ENCODE data around the gene FAM184A. TPM values are rescaled to one million over a fixed set of nuclear protein-coding genes. Genes with fewer than 3 reads are reported as not detected.
"Not testable (repeated sequence)": the region's sequence is repeated elsewhere in the genome, so short reads cannot be mapped to it uniquely, and the experiment has no call there.

The FAM184A gene
- total and polyA plus RNA-seq, 2 of the 8 experiments (the other 6 are each of a cell fraction or from before 2014, with no cell fraction given), result 6.3 to 11.3 TPM

- TF ChIP-seq BRCA1 (IDR thresholded peaks at IDR 0.05; ENCODE audit: low read depth, low read length) (no peak), ATF2 (IDR thresholded peaks at IDR 0.05; ENCODE audit: low read length) (no peak), CBX8 (IDR thresholded peaks at IDR 0.05; ENCODE audit: borderline replicate concordance, low read depth, low read length) (no peak), CREB1 (IDR thresholded peaks at IDR 0.05) (no peak)
Measured at GRCh38 chr6:119100115-119100514, 21.7 kb upstream of the FAM184A start (continued).

- H3K23ac ChIP-seq (ENCODE audit: insufficient read length); H3K18ac ChIP-seq (ENCODE audit: extremely low read depth, low read length); H2BK5ac ChIP-seq (ENCODE audit: low read depth, low read length); H4K20me1 ChIP-seq (replicated peaks in 1 of 2; ENCODE audit: control insufficient read depth in 1 of 2, insufficient read depth in 2 of 2, low read length in 2 of 2); H2BK120ac ChIP-seq (replicated peaks; ENCODE audit: low read depth, low read length); H2BK12ac ChIP-seq (ENCODE audit: low read depth, low read length); POLR2A ChIA-PET (ENCODE audit: partially characterized antibody); H2BK15ac ChIP-seq (ENCODE audit: low read length); H3K23me2 ChIP-seq (ENCODE audit: low read depth, low read length); H3K79me1 ChIP-seq (ENCODE audit: low read depth, low read length); H3K4me3 ChIP-seq (ENCODE audit: extremely low read depth in 1 of 4, insufficient read depth in 2 of 4, low read depth in 3 of 4, low read length in 4 of 4); H2AFZ ChIP-seq (ENCODE audit: low read length); H3K4me2 ChIP-seq (ENCODE audit: insufficient read depth in 1 of 2, low read depth in 2 of 2, low read length in 2 of 2); H4K8ac ChIP-seq (ENCODE audit: extremely low read depth, insufficient read depth, low read length); H3K14ac ChIP-seq (ENCODE audit: insufficient read length); H4K5ac ChIP-seq (ENCODE audit: insufficient read length, low read depth, low read length); H3K56ac ChIP-seq (replicated peaks; ENCODE audit: insufficient read length, low read depth, low read length); H2BK20ac ChIP-seq (ENCODE audit: low read length); H3K36me3 ChIP-seq (ENCODE audit: control insufficient read depth in 2 of 4, insufficient read depth in 4 of 4, low read length in 3 of 4); H4K91ac ChIP-seq (replicated peaks; ENCODE audit: insufficient read length, low read length); DNase-seq (ENCODE audit: low read depth in 1 of 2, low spot score in 2 of 2); H3K79me2 ChIP-seq (ENCODE audit: control insufficient read depth in 1 of 2, insufficient read depth in 2 of 2, low read length in 2 of 2); H3K27me3 ChIP-seq (replicated peaks in 1 of 4; ENCODE audit: control insufficient read depth in 3 of 4, extremely low read depth in 1 of 4, insufficient read depth in 3 of 4, low read length in 3 of 4); H3K9me3 ChIP-seq (ENCODE audit: insufficient read depth in 2 of 2, low read depth in 1 of 2, low read length in 1 of 2); H3K4me1 ChIP-seq (replicated peaks in 1 of 4; ENCODE audit: control insufficient read depth in 3 of 4, insufficient read depth in 4 of 4, low read length in 3 of 4); H3K27ac ChIP-seq (ENCODE audit: low read depth, low read length); H3K4ac ChIP-seq (replicated peaks; ENCODE audit: insufficient read length, low read depth, low read length); H2AK5ac ChIP-seq (ENCODE audit: low read depth, low read length); H3K9ac ChIP-seq (replicated peaks in 1 of 4; ENCODE audit: extremely low read depth in 1 of 4, low read depth in 3 of 4, low read length in 3 of 4); FAIRE-seq: not testable (repeated sequence)
- 87% methylated on average over 9 of the region's 9 CpGs; no CpG with 5 or more reads in 1 of the 2 experiments for WGBS, 2 experiments (ENCODE audit: extremely low coverage in 1 of 2, insufficient coverage in 1 of 2, insufficient read length in 1 of 2, insufficient replicate concordance in 2 of 2, low coverage in 1 of 2, low lambda C conversion rate in 2 of 2, missing lambda C conversion rate in 1 of 2)
- CTCF ChIA-PET (ENCODE audit: partially characterized antibody), result interaction anchor here (0.6 to 4.2 kb wide), 2 partner anchors 12 to 583 kb away, joined by 3 to 21 read pairs; no protein-coding TSS in a partner anchor
Measured at GRCh38 chr6:119097815-119098361, 19.4 kb upstream of the FAM184A start.
